ENCODE results near the gene TMC5. TPM values are rescaled to one million over a fixed set of nuclear protein-coding genes. Genes with fewer than 3 reads are reported as not detected.
"Not testable (repeated sequence)": the region's sequence is repeated elsewhere in the genome, so short reads cannot be mapped to it uniquely, and the experiment has no call there.

The TMC5 gene
- total RNA-seq: 0.10 TPM

GRCh38 chr16:19417640-19418039, at the start of gene TMC5:
Gene TMC5 (plus strand): TSS chr16:19417883. CDS start chr16:19440039, 22,156 bp downstream.
- Histone ChIP-seq H3K4me1 (ENCODE audit: insufficient read depth, low read length) (no peaks in the 10 kb centered on the region), H3K9me3 (ENCODE audit: low read depth, low read length) (no peaks in the 10 kb centered on the region), H3K27me3 (ENCODE audit: insufficient read depth, low read length) (peaks cover 2% of the 10 kb centered on the region), H3K4me3 (ENCODE audit: low read length) (no peak within 1 kb of the TSS)

GRCh38 chr16:19372541-19372940, 45.1 kb upstream of the TMC5 start:
- H3K9me3 ChIP-seq (ENCODE audit: low read depth, low read length); H3K4me3 ChIP-seq (ENCODE audit: low read length); H3K4me1 ChIP-seq (ENCODE audit: insufficient read depth, low read length); H3K27me3 ChIP-seq (ENCODE audit: insufficient read depth, low read length): not testable (repeated sequence)

GRCh38 chr16:19374402-19374801, 43.3 kb upstream of the TMC5 start:
- no peak overlapping the region for H3K4me3 ChIP-seq (ENCODE audit: low read length)
- H3K4me1 ChIP-seq (ENCODE audit: insufficient read depth, low read length): no peaks in the 10 kb centered on the region
- H3K9me3 ChIP-seq (ENCODE audit: low read depth, low read length): no peaks in the 10 kb centered on the region
- H3K27me3 ChIP-seq (ENCODE audit: insufficient read depth, low read length): no peaks in the 10 kb centered on the region

GRCh38 chr16:19375561-19376158, 42.0 kb upstream of the TMC5 start:
- Histone ChIP-seq H3K4me3 (ENCODE audit: low read length) (no peak overlapping the region), H3K4me1 (ENCODE audit: insufficient read depth, low read length) (no peaks in the 10 kb centered on the region), H3K9me3 (ENCODE audit: low read depth, low read length) (no peaks in the 10 kb centered on the region), H3K27me3 (ENCODE audit: insufficient read depth, low read length) (no peaks in the 10 kb centered on the region)

- Histone ChIP-seq H3K9me3 (ENCODE audit: low read depth, low read length) (no peaks in the 10 kb centered on the region), H3K4me3 (ENCODE audit: low read length) (no peak overlapping the region), H3K27me3 (ENCODE audit: insufficient read depth, low read length) (no peaks in the 10 kb centered on the region), H3K4me1 (ENCODE audit: insufficient read depth, low read length) (no peaks in the 10 kb centered on the region)
Observed at GRCh38 chr16:19377864-19378263, 39.8 kb upstream of the TMC5 start.

- Histone ChIP-seq H3K4me3 (ENCODE audit: low read length) (no peak overlapping the region), H3K27me3 (ENCODE audit: insufficient read depth, low read length) (no peaks in the 10 kb centered on the region), H3K4me1 (ENCODE audit: insufficient read depth, low read length) (no peaks in the 10 kb centered on the region), H3K9me3 (ENCODE audit: low read depth, low read length) (no peaks in the 10 kb centered on the region)
Observed at GRCh38 chr16:19378511-19378910, 39.2 kb upstream of the TMC5 start.

GRCh38 chr16:19379838-19380237, 37.8 kb upstream of the TMC5 start:
- Histone ChIP-seq H3K4me1 (ENCODE audit: insufficient read depth, low read length) (no peaks in the 10 kb centered on the region), H3K4me3 (ENCODE audit: low read length) (no peak overlapping the region), H3K27me3 (ENCODE audit: insufficient read depth, low read length) (no peaks in the 10 kb centered on the region)

GRCh38 chr16:19380328-19380727, 37.4 kb upstream of the TMC5 start:
- Histone ChIP-seq H3K4me3 (ENCODE audit: low read length) (no peak overlapping the region), H3K4me1 (ENCODE audit: insufficient read depth, low read length) (no peaks in the 10 kb centered on the region), H3K9me3 (ENCODE audit: low read depth, low read length) (no peaks in the 10 kb centered on the region), H3K27me3 (ENCODE audit: insufficient read depth, low read length) (no peaks in the 10 kb centered on the region)

More at GRCh38 chr16:19379838-19380237, 37.8 kb upstream of the TMC5 start:
- H3K9me3 ChIP-seq (ENCODE audit: low read depth, low read length): no peaks in the 10 kb centered on the region

- H3K9me3 ChIP-seq (ENCODE audit: low read depth, low read length): no peaks in the 10 kb centered on the region
- no peak overlapping the region for H3K4me3 ChIP-seq (ENCODE audit: low read length)
- no peaks in the 10 kb centered on the region for H3K27me3 ChIP-seq (ENCODE audit: insufficient read depth, low read length)
- H3K4me1 ChIP-seq (ENCODE audit: insufficient read depth, low read length): no peaks in the 10 kb centered on the region
Observed at GRCh38 chr16:19382084-19382801, 35.4 kb upstream of the TMC5 start.

GRCh38 chr16:19382887-19383816, 34.5 kb upstream of the TMC5 start:
- Histone ChIP-seq H3K4me3 (ENCODE audit: low read length) (no peak overlapping the region), H3K9me3 (ENCODE audit: low read depth, low read length) (no peaks in the 10 kb centered on the region), H3K27me3 (ENCODE audit: insufficient read depth, low read length) (no peaks in the 10 kb centered on the region), H3K4me1 (ENCODE audit: insufficient read depth, low read length) (no peaks in the 10 kb centered on the region)

GRCh38 chr16:19384656-19385055, 33.0 kb upstream of the TMC5 start:
- Histone ChIP-seq H3K4me1 (ENCODE audit: insufficient read depth, low read length) (no peaks in the 10 kb centered on the region), H3K27me3 (ENCODE audit: insufficient read depth, low read length) (no peaks in the 10 kb centered on the region), H3K9me3 (ENCODE audit: low read depth, low read length) (no peaks in the 10 kb centered on the region), H3K4me3 (ENCODE audit: low read length) (no peak overlapping the region)

GRCh38 chr16:19386525-19386924, 31.2 kb upstream of the TMC5 start:
- Histone ChIP-seq H3K27me3 (ENCODE audit: insufficient read depth, low read length) (no peaks in the 10 kb centered on the region), H3K9me3 (ENCODE audit: low read depth, low read length) (no peaks in the 10 kb centered on the region), H3K4me3 (ENCODE audit: low read length) (no peak overlapping the region), H3K4me1 (ENCODE audit: insufficient read depth, low read length) (no peaks in the 10 kb centered on the region)

- no peak overlapping the region for H3K4me3 ChIP-seq (ENCODE audit: low read length)
- H3K4me1 ChIP-seq (ENCODE audit: insufficient read depth, low read length): no peaks in the 10 kb centered on the region
- no peaks in the 10 kb centered on the region for H3K27me3 ChIP-seq (ENCODE audit: insufficient read depth, low read length)
- no peaks in the 10 kb centered on the region for H3K9me3 ChIP-seq (ENCODE audit: low read depth, low read length)
Observed at GRCh38 chr16:19389246-19389645, 28.4 kb upstream of the TMC5 start.

- H3K4me1 ChIP-seq (ENCODE audit: insufficient read depth, low read length): not testable (repeated sequence)
Observed at GRCh38 chr16:19391185-19391776, 26.4 kb upstream of the TMC5 start.

GRCh38 chr16:19392352-19392751, 25.3 kb upstream of the TMC5 start:
- H3K27me3 ChIP-seq (ENCODE audit: insufficient read depth, low read length): peaks cover 2% of the 10 kb centered on the region
- no peak overlapping the region for H3K4me3 ChIP-seq (ENCODE audit: low read length)
- H3K9me3 ChIP-seq (ENCODE audit: low read depth, low read length): no peaks in the 10 kb centered on the region
- H3K4me1 ChIP-seq (ENCODE audit: insufficient read depth, low read length): no peaks in the 10 kb centered on the region

More at GRCh38 chr16:19391185-19391776, 26.4 kb upstream of the TMC5 start:
- not testable (repeated sequence) for H3K27me3 ChIP-seq (ENCODE audit: insufficient read depth, low read length); H3K4me3 ChIP-seq (ENCODE audit: low read length); H3K9me3 ChIP-seq (ENCODE audit: low read depth, low read length)

Measured in mononuclear cell (primary cell).